Brain microvascular endothelial cell (primary cell): ENCODE data around the gene DLST.

Experiments used
- DNase-seq: peaks from one replicate; pipeline ENCODE4 v3.0.0-alpha.2; 2020
- H3K27ac ChIP-seq: fragments of 250-450 bp; sonication (Bioruptor Pico); 2 replicates; pipeline ENCODE4 v1.5.1; 2020; ENCODE audit warnings: mild to moderate bottlenecking, moderate library complexity
- H3K27me3 ChIP-seq: fragments of 250-450 bp; sonication (Bioruptor Pico); replicated peaks from 2 replicates; pipeline ENCODE4 v1.5.1; 2020; ENCODE audit warnings: mild to moderate bottlenecking
- H3K36me3 ChIP-seq: fragments of 250-450 bp; sonication (Bioruptor Pico); replicated peaks from 2 replicates; pipeline ENCODE4 v1.5.1; 2020; ENCODE audit warnings: mild to moderate bottlenecking
- H3K4me3 ChIP-seq: 2 replicates; pipeline ENCODE4 v1.5.1; 2011; ENCODE audit warnings: low read depth, mild to moderate bottlenecking, control low read depth, low read length, moderate library complexity
- CTCF ChIP-seq: IDR thresholded peaks from 2 replicates; pipeline ENCODE4 v1.5.1; 2011; ENCODE audit warnings: low read depth, mild to moderate bottlenecking, moderate library complexity, low read length, control low read depth, inconsistent platforms; ENCODE audit errors: missing control alignments
- in situ Hi-C: cut with HindIII; loops from 2 replicates; pipeline ENCODE4 v1.10.0; 2017; ENCODE audit warnings: low sequenced_read_pairs, low pct_ligation_motif_present

DLST gene

GRCh38 chr14:74881431-74882102 is at the start of gene DLST:
Gene DLST (plus strand): TSS chr14:74881916. CDS start chr14:74881954, 38 bp downstream.
- no peaks in the 10 kb centered on the region for H3K27me3 ChIP-seq
- no peaks in the 10 kb centered on the region for H3K36me3 ChIP-seq
- DNase-seq = peak; percentile 75
- in situ Hi-C loops = no loop called here
- peak within 1 kb of the TSS; percentile 78 for H3K27ac ChIP-seq
- peak within 1 kb of the TSS; percentile 88 for H3K4me3 ChIP-seq
- no peak for TF ChIP-seq CTCF

- DNase-seq = no peak
- in situ Hi-C loops = no loop called here
- H3K36me3 ChIP-seq = peaks cover 10% of the 10 kb centered on the region
- TF ChIP-seq CTCF = no peak
- H3K27ac ChIP-seq = no peak overlapping the region
- H3K4me3 ChIP-seq = no peak overlapping the region
- H3K27me3 ChIP-seq = no peaks in the 10 kb centered on the region
Measured at GRCh38 chr14:74832849-74833248, 48.9 kb upstream of the DLST start.

GRCh38 chr14:74834692-74835392 is 46.9 kb upstream of the DLST start:
- no peaks in the 10 kb centered on the region for H3K27me3 ChIP-seq
- in situ Hi-C loops = no loop called here
- DNase-seq = no peak
- TF ChIP-seq CTCF = no peak
- no peak overlapping the region for H3K27ac ChIP-seq
- peaks cover 3% of the 10 kb centered on the region for H3K36me3 ChIP-seq
- H3K4me3 ChIP-seq = no peak overlapping the region

GRCh38 chr14:74835645-74836250 is 46.0 kb upstream of the DLST start:
- in situ Hi-C loops = no loop called here
- TF ChIP-seq CTCF = no peak
- no peak for DNase-seq
- Histone ChIP-seq H3K4me3 (no peak overlapping the region), H3K27me3 (no peaks in the 10 kb centered on the region), H3K27ac (no peak overlapping the region), H3K36me3 (peaks cover 4% of the 10 kb centered on the region)

- no peak overlapping the region for H3K27ac ChIP-seq
- no peak for DNase-seq
- peaks cover 2% of the 10 kb centered on the region for H3K36me3 ChIP-seq
- no peaks in the 10 kb centered on the region for H3K27me3 ChIP-seq
- no peak for TF ChIP-seq CTCF
- H3K4me3 ChIP-seq = no peak overlapping the region
- in situ Hi-C loops = no loop called here
Measured at GRCh38 chr14:74836251-74836960, 45.3 kb upstream of the DLST start.
